SK-N-SH (cell line): ENCODE results near the gene TRAF2. TPM values are rescaled to one million over a fixed set of nuclear protein-coding genes. Genes with fewer than 3 reads are reported as not detected.

Experiments used
- CTCF ChIA-PET: fragments of 300-600, 350-600 bp; formaldehyde crosslinking; extraction: SDS; loops from one replicate; lab custom pipeline; 2021; lab: Yijun Ruan, JAX
- POLR2A ChIA-PET: fragments of 350-600 bp; sonication (Branson Sonifier 250); formaldehyde crosslinking; extraction: SDS; loops from one replicate; lab custom pipeline; 2020; ENCODE audit warnings: antibody characterized with exemption, inconsistent platforms; lab: Yijun Ruan, JAX
- DNase-seq: peaks from one replicate; pipeline ENCODE4 v3.0.0; 2012
- H2AFZ ChIP-seq: fragments of 200-600 bp; sonication (generic); 2 replicates; pipeline ENCODE4 v1.8.1; 2016; ENCODE audit warnings: antibody characterized with exemption, mild to moderate bottlenecking, low read depth
- H3F3A ChIP-seq: fragments of 200-600 bp; sonication (generic); replicated peaks from 2 replicates; pipeline ENCODE3; 2016; ENCODE audit warnings: antibody characterized with exemption, mild to moderate bottlenecking; ENCODE audit not compliant: insufficient read depth
- H3K27ac ChIP-seq, 2 experiments: fragments of 200-500 bp in 1 of 2; fragments of 200-600 bp in 1 of 2; sonication (Bioruptor generic) in 1 of 2; sonication (generic), shearing (Covaris generic) in 1 of 2; 2 replicates each; pipeline versions ENCODE4 v1.5.1 to v1.6.1; 2014 to 2016; ENCODE audit warnings: low read depth in 2 of 2, inconsistent platforms in 1 of 2, low read length in 1 of 2, mild to moderate bottlenecking in 1 of 2, mixed read lengths in 1 of 2
- H3K27me3 ChIP-seq: fragments of 200-600 bp; sonication (generic), shearing (Covaris generic); 2 replicates; pipeline ENCODE4 v1.6.1; 2016; ENCODE audit warnings: mixed run types; ENCODE audit not compliant: insufficient read depth
- H3K36me3 ChIP-seq, 2 experiments: fragments of 200-500 bp in 1 of 2; fragments of 200-600 bp in 1 of 2; sonication (Bioruptor generic) in 1 of 2; sonication (generic) in 1 of 2; replicated peaks in 1 of 2; 2 replicates each; pipeline versions ENCODE3 to v1.5.1; 2014 to 2016; ENCODE audit warnings: low read length in 1 of 2, mild to moderate bottlenecking in 1 of 2; ENCODE audit not compliant: insufficient read depth in 2 of 2, control insufficient read depth in 1 of 2
- H3K4me1 ChIP-seq, 2 experiments: fragments of 200-500 bp in 1 of 2; fragments of 200-600 bp in 1 of 2; sonication (Bioruptor generic) in 1 of 2; sonication (generic), shearing (Covaris generic) in 1 of 2; 2 replicates each; pipeline versions ENCODE4 v1.5.1 to v1.6.1; 2014 to 2016; ENCODE audit warnings: low read depth in 1 of 2, low read length in 1 of 2, mixed run types in 1 of 2; ENCODE audit not compliant: insufficient read depth in 2 of 2, control insufficient read depth in 1 of 2
- H3K4me2 ChIP-seq: fragments of 200-600 bp; sonication (generic), shearing (Covaris generic); 2 replicates; pipeline ENCODE4 v1.6.1; 2017; ENCODE audit warnings: mixed run types
- H3K4me3 ChIP-seq, 2 experiments: fragments of 200-500 bp in 1 of 2; fragments of 200-600 bp in 1 of 2; sonication (Bioruptor generic) in 1 of 2; sonication (generic), shearing (Covaris generic) in 1 of 2; 2 replicates each; pipeline versions ENCODE4 v1.5.1 to v1.8.1; 2014 to 2016; ENCODE audit warnings: low read depth in 2 of 2, inconsistent platforms in 1 of 2, low read length in 1 of 2, mild to moderate bottlenecking in 1 of 2, mixed read lengths in 1 of 2, moderate library complexity in 1 of 2
- H3K79me2 ChIP-seq: fragments of 200-600 bp; sonication (generic); 2 replicates; pipeline ENCODE4 v1.8.1; 2017; ENCODE audit warnings: mild to moderate bottlenecking; ENCODE audit not compliant: insufficient read depth
- H3K9ac ChIP-seq: fragments of 200-600 bp; sonication (generic); 2 replicates; pipeline ENCODE4 v1.6.1; 2017; ENCODE audit warnings: mixed run types
- H3K9me2 ChIP-seq: fragments of 200-600 bp; sonication (generic); 2 replicates; pipeline ENCODE4 v1.6.1; 2017; ENCODE audit warnings: mixed run types
- H3K9me3 ChIP-seq: fragments of 200-600 bp; sonication (generic); 2 replicates; pipeline ENCODE4 v1.6.1; 2017; ENCODE audit warnings: mixed run types, mild to moderate bottlenecking, moderate library complexity
- H4K20me1 ChIP-seq: fragments of 200-600 bp; sonication (generic); 2 replicates; pipeline ENCODE4 v1.6.1; 2017; ENCODE audit warnings: mild to moderate bottlenecking, mixed run types; ENCODE audit not compliant: insufficient read depth
- CHD2 ChIP-seq: fragments of 150-350 bp; IDR thresholded peaks from 2 replicates; pipeline ENCODE4 v1.6.1; 2018; ENCODE audit warnings: low read length; ENCODE audit not compliant: partially characterized antibody
- EP300 ChIP-seq, 2 experiments: IDR thresholded peaks; 2 replicates each; pipeline versions ENCODE4 v1.4.0 to v1.6.1; 2012; ENCODE audit warnings: borderline replicate concordance in 1 of 2, low read depth in 1 of 2, low read length in 1 of 2
- FOSL2 ChIP-seq: IDR thresholded peaks from 2 replicates; pipeline ENCODE4 v1.4.0; 2012; ENCODE audit warnings: low read depth, mild to moderate bottlenecking, moderate library complexity, borderline replicate concordance
- FOXJ3 ChIP-seq: sonication (generic); formaldehyde crosslinking; IDR thresholded peaks from 2 replicates; pipeline ENCODE4 v1.5.1; 2020; ENCODE audit warnings: mild to moderate bottlenecking, missing genetic modification reagents
- GABPA ChIP-seq: IDR thresholded peaks from 2 replicates; pipeline ENCODE4 v1.4.0; 2012; ENCODE audit warnings: low read depth, mild to moderate bottlenecking
- JUND ChIP-seq: IDR thresholded peaks from 2 replicates; pipeline ENCODE4 v1.4.0; 2012
- MEF2A ChIP-seq: IDR thresholded peaks from 2 replicates; pipeline ENCODE4 v1.4.0; 2012; ENCODE audit warnings: low read depth, borderline replicate concordance
- MXI1 ChIP-seq: IDR thresholded peaks from 2 replicates; pipeline ENCODE4 v1.6.1; 2012; ENCODE audit warnings: mild to moderate bottlenecking, low read depth, low read length, improper control_type of control experiment
- NFIC ChIP-seq: IDR thresholded peaks from 2 replicates; pipeline ENCODE4 v1.4.0; 2012; ENCODE audit warnings: borderline replicate concordance
- POLR2AphosphoS5 ChIP-seq: IDR thresholded peaks from 2 replicates; pipeline ENCODE4 v1.6.1; 2012; ENCODE audit warnings: low read depth, low read length
- RAD21 ChIP-seq: IDR thresholded peaks from 2 replicates; pipeline ENCODE4 v1.6.1; 2012; ENCODE audit warnings: mild to moderate bottlenecking, low read length
- RCOR1 ChIP-seq: fragments of 150-350 bp; IDR thresholded peaks from 2 replicates; pipeline ENCODE4 v1.6.1; 2017; ENCODE audit warnings: antibody characterized with exemption, low read length
- SIN3A ChIP-seq: IDR thresholded peaks from 2 replicates; pipeline ENCODE4 v1.6.1; 2012; ENCODE audit warnings: low read depth, mild to moderate bottlenecking, low read length, moderate library complexity, borderline replicate concordance
- TCF12 ChIP-seq: IDR thresholded peaks from 2 replicates; pipeline ENCODE4 v1.4.0; 2012
- TEAD4 ChIP-seq: IDR thresholded peaks from 2 replicates; pipeline ENCODE4 v1.4.0; 2012; ENCODE audit warnings: mild to moderate bottlenecking, borderline replicate concordance; ENCODE audit not compliant: insufficient read depth
- WGBS: methylation state at CpG from one replicate; pipeline ENCODE4 v1.1.6; 2017; ENCODE audit warnings: low lambda C conversion rate; 5-methylcytosine and 5-hydroxymethylcytosine counted together
- polyA plus RNA-seq, 3 experiments: library from polyadenylated mRNA; depleted of rRNA; stranded (reverse); fragments of >200 nt; gene quantifications; 2 replicates each; pipeline ENCODE4 v1.2.3, GENCODE V29; 2012
- TF ChIP-seq, protein P1 (sequence below): fragments of 150-350 bp; IDR thresholded peaks from 2 replicates; pipeline ENCODE4 v1.6.1; 2016; ENCODE audit warnings: mild to moderate bottlenecking, low read depth, low read length
- TF ChIP-seq, protein P2 (sequence below): IDR thresholded peaks from 2 replicates; pipeline ENCODE4 v1.4.0; 2012; ENCODE audit warnings: low read depth, borderline replicate concordance
- TF ChIP-seq, protein P3 (sequence below): fragments of 150-350 bp; IDR thresholded peaks from 2 replicates; pipeline ENCODE4 v1.6.1; 2017; ENCODE audit warnings: antibody characterized with exemption, low read length, low read depth, borderline replicate concordance
- TF ChIP-seq, protein P4 (sequence below): IDR thresholded peaks from 2 replicates; pipeline ENCODE4 v1.4.0; 2012; ENCODE audit warnings: low read depth
- TF ChIP-seq, protein P5 (sequence below): IDR thresholded peaks from 2 replicates; pipeline ENCODE4 v1.4.0; 2012; ENCODE audit warnings: low read depth, borderline replicate concordance

Gene TRAF2
- polyA plus RNA-seq, 1 of the 3 experiments (the other 2 are of a cell fraction), result 15.4 TPM

DNA sequence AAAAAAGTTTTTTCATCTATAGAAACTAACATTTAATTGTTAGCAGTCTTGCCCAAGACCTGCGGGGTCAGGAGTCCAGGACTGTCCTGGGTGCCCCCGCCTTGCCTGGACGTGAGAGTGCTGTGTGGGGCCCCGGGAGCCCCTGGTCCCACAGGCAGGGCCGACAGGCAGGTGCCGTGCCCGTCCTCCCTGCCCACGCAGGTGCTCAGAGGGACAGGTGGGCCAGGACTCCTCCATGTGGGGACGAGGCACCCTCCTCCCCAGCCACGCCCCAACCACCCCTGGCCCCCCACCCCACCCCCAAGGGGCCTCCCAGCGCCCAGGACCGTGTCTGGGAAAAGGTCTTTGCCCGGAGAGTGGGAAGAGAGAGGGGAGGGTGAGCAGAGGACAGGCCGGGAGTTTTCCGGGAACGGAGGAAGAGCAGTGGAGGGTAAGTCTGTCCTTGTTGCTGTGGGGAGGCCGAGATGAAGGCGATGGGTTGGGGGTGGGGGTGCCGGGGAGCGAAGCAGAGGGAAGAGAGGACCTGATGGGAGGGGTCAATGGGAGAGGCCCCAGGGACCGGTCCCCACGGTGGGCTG, 63.0 kb downstream of the TRAF2 start:
- TF ChIP-seq RCOR1 (no peak), JUND (no peak)
- POLR2A ChIA-PET, result interaction anchor here (0.6 kb wide), 1 partner anchor 26 kb away, joined by 3 read pairs; no protein-coding TSS in a partner anchor
- Histone ChIP-seq H3K9ac (no peak overlapping the region), H3K4me1 (peaks cover 0 to 33% of the 10 kb centered on the region in 2 experiments; a peak in 2 of 4 replicates), H3K9me3 (no peaks in the 10 kb centered on the region), H3K27ac (peak overlapping the region in 1 of 2 experiments; percentile 94; a peak in 2 of 4 replicates), H3K4me2 (peak overlapping the region; percentile 97), H3K27me3 (no peaks in the 10 kb centered on the region), H3K36me3 (no peaks in the 10 kb centered on the region), H3K9me2 (no peaks in the 10 kb centered on the region), H3F3A (no peaks in the 10 kb centered on the region), H3K79me2 (no peaks in the 10 kb centered on the region), H4K20me1 (no peaks in the 10 kb centered on the region), H3K4me3 (peak overlapping the region; percentile 62 to 67), H2AFZ (peak overlapping the region; percentile 51; the same call in 1 of the 2 replicates)
- CTCF ChIA-PET, result interaction anchor here (0.6 to 13.2 kb wide), 4 partner anchors 10 to 162 kb away, joined by 3 to 350 read pairs (median 8); partner anchors contain the start of genes ABCA2, FUT7 and NPDC1
- WGBS, result 25% methylated on average over 20 of the region's 22 CpGs
- no peak for DNase-seq

DNA sequence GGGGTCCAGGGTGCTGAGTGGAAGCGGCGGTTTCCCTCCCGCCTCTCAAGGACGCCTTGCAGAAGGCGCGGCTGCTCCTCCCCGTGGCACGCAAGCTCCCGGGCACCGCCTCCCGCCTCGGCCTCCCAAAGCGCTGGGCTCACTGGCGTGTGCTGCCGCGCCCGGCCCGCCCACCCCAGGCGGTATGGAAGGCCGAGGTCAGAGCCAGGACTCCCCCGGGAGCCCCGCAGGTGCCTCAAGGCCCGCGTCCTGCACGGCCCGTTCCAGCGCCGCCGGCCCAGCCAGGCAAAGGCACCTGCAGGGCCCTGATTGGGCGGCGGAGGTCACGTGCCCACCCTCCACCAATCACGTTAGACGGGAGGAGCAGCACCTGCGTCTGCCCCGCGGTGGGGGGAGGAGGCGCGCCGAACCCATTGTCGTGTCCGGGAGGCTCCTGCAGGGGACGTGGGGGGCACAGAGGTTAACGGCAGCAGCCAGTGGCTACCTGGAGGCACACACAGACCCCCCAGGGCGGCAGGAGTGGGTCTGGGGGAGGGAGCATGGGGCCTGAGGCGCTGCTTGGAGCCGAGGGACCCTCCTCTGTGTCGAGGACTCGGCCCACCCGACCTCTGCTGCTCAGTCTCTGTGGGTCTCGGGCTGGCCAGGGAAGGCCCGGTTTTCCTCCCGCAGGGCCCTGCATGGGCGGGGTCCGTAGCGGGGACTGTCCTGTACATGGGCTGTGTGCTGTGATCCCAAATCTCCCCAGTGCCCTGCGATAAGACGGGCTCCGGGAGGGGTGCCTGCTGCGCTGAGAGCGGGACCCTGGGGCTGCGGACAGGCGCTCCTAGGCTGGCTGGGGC, 63.7 kb downstream of the TRAF2 start:
- WGBS, result 27% methylated on average over 7 of the region's 63 CpGs
- Histone ChIP-seq H3K9me2 (no peaks in the 10 kb centered on the region), H2AFZ (peak overlapping the region; percentile 88), H3K36me3 (no peaks in the 10 kb centered on the region), H3K4me1 (peaks cover 0 to 30% of the 10 kb centered on the region in 2 experiments; a peak in 2 of 4 replicates), H4K20me1 (no peaks in the 10 kb centered on the region), H3K9me3 (no peaks in the 10 kb centered on the region), H3F3A (no peaks in the 10 kb centered on the region), H3K4me2 (peak overlapping the region; percentile 97), H3K79me2 (no peaks in the 10 kb centered on the region), H3K27me3 (no peaks in the 10 kb centered on the region), H3K9ac (peak overlapping the region; percentile 48; the same call in 1 of the 2 replicates), H3K4me3 (peak overlapping the region; percentile 62 to 67), H3K27ac (peak overlapping the region in 1 of 2 experiments; percentile 94; a peak in 2 of 4 replicates)
- DNase-seq, result peak; percentile 100
- POLR2A ChIA-PET, result interaction anchor here (0.6 to 1.8 kb wide), 4 partner anchors 23 to 292 kb away, joined by 3 to 7 read pairs (median 4); no protein-coding TSS in a partner anchor
- CTCF ChIA-PET, result interaction anchor here (0.6 to 13.2 kb wide), 8 partner anchors 10 to 188 kb away, joined by 3 to 350 read pairs (median 4); partner anchors contain the start of genes ABCA2, FUT7 and NPDC1
- TF ChIP-seq TCF12 (no peak), MEF2A (no peak), POLR2AphosphoS5 (peak; percentile 71), NFIC (no peak), CHD2 (peak; percentile 84), EP300 (IDR thresholded peaks at IDR 0.05; ENCODE audit: borderline replicate concordance in 1 of 2, low read depth in 1 of 2, low read length in 1 of 2) (no peak), TEAD4 (no peak), RAD21 (no peak), FOSL2 (no peak), FOXJ3 (CRISPR knock-in tag) (no peak), GABPA (no peak), SIN3A (no peak), MXI1 (no peak; the same call in 1 of the 2 replicates)
- TF ChIP-seq, protein P1, sequence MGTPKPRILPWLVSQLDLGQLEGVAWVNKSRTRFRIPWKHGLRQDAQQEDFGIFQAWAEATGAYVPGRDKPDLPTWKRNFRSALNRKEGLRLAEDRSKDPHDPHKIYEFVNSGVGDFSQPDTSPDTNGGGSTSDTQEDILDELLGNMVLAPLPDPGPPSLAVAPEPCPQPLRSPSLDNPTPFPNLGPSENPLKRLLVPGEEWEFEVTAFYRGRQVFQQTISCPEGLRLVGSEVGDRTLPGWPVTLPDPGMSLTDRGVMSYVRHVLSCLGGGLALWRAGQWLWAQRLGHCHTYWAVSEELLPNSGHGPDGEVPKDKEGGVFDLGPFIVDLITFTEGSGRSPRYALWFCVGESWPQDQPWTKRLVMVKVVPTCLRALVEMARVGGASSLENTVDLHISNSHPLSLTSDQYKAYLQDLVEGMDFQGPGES, result peak; percentile 76; the same call in 1 of the 2 replicates
- TF ChIP-seq, protein P2, sequence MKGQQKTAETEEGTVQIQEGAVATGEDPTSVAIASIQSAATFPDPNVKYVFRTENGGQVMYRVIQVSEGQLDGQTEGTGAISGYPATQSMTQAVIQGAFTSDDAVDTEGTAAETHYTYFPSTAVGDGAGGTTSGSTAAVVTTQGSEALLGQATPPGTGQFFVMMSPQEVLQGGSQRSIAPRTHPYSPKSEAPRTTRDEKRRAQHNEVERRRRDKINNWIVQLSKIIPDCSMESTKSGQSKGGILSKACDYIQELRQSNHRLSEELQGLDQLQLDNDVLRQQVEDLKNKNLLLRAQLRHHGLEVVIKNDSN, result peak; percentile 99
- TF ChIP-seq, protein P3, sequence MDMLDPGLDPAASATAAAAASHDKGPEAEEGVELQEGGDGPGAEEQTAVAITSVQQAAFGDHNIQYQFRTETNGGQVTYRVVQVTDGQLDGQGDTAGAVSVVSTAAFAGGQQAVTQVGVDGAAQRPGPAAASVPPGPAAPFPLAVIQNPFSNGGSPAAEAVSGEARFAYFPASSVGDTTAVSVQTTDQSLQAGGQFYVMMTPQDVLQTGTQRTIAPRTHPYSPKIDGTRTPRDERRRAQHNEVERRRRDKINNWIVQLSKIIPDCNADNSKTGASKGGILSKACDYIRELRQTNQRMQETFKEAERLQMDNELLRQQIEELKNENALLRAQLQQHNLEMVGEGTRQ, result peak; percentile 90
- TF ChIP-seq, protein P4, sequence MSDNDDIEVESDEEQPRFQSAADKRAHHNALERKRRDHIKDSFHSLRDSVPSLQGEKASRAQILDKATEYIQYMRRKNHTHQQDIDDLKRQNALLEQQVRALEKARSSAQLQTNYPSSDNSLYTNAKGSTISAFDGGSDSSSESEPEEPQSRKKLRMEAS, result 0 out of 2 replicates have a peak, but pooled peaks have one; percentile 24
- TF ChIP-seq, protein P5, sequence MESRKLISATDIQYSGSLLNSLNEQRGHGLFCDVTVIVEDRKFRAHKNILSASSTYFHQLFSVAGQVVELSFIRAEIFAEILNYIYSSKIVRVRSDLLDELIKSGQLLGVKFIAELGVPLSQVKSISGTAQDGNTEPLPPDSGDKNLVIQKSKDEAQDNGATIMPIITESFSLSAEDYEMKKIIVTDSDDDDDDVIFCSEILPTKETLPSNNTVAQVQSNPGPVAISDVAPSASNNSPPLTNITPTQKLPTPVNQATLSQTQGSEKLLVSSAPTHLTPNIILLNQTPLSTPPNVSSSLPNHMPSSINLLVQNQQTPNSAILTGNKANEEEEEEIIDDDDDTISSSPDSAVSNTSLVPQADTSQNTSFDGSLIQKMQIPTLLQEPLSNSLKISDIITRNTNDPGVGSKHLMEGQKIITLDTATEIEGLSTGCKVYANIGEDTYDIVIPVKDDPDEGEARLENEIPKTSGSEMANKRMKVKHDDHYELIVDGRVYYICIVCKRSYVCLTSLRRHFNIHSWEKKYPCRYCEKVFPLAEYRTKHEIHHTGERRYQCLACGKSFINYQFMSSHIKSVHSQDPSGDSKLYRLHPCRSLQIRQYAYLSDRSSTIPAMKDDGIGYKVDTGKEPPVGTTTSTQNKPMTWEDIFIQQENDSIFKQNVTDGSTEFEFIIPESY, result no peak
